Measurements from ENCODE around the gene BRD3OS. TPM values are rescaled to one million over a fixed set of nuclear protein-coding genes. Genes with fewer than 3 reads are reported as not detected.

Gene BRD3OS
- total and polyA plus RNA-seq, 10 of the 15 experiments (the other 5 are each of a cell fraction or from before 2014, with no cell fraction given): 2.1 to 13.7 (median 10.7) TPM

DNA sequence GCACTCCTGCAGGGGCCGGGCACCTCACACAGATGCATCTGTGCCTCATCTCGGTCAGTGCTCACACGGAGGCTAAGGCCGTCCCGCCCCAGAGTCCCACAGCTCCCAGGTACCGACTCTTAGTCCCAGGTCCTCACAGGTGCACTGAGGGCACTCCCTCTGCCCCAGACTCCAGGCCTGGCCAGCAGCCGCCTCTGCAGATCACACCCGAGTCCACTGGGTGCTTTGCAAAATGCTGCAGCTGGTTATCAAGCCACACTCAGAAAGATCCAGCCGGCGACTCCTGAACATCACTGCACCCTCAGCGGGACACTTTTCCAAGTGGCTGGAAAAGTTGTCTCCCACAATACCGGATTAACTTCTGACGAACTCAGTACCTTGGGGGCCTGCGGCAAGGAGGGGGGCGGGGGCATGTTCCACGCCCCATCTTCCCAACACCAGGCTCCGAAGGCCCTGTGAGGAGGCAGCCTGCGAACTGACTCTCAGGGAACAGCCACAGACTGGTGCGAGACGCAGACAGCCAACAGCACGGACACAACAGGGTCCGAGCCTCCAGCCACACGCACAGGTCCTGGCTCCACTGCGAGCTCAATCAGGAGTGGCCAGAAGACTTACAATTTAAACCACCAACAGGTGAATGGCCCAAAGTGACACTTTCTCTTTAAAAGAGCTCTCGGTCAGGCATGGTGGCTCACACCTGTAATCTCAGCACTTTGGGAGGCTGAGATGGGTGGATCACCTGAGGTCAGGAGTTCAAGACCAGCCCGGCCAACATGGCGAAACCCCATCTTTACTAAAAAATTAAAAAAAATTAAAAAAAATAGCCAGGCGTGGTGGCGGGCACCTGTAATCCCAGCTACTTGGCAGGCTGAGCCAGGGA lies 38.5 kb downstream of the BRD3OS start:
- H3K27ac ChIP-seq (ENCODE audit: control insufficient read depth, insufficient read depth): no peak overlapping the region
- H3K9me3 ChIP-seq (replicated peaks; ENCODE audit: control insufficient read depth, insufficient read depth, low read length): no peaks in the 10 kb centered on the region
- CTCF ChIA-PET: interaction anchor here (1.2 kb wide), 1 partner anchor 70 kb away, joined by 3 read pairs; no protein-coding TSS in a partner anchor
- POLR2A ChIA-PET: interaction anchor here (0.5 kb wide), 1 partner anchor 645 kb away, joined by 3 read pairs; no protein-coding TSS in a partner anchor
- H3K4me2 ChIP-seq (ENCODE audit: control insufficient read depth, insufficient read depth): no peak overlapping the region
- FAIRE-seq (no peak), ATAC-seq (no peak), DNase-seq (ENCODE audit: low read depth, low spot score) (no peak)
- SMC1A ChIA-PET (ENCODE audit: uncharacterized antibody, unreplicated experiment): no interaction called here
- WGBS (ENCODE audit: insufficient coverage, insufficient replicate concordance, low lambda C conversion rate, missing lambda C conversion rate): 98% methylated on average over 29 of the region's 29 CpGs
- H3K4me3 ChIP-seq: no peak overlapping the region
- H3K27me3 ChIP-seq (replicated peaks in 1 of 2; ENCODE audit: control insufficient read depth in 2 of 2, insufficient read depth in 2 of 2, low read length in 1 of 2): no peaks in the 10 kb centered on the region
- H3K36me3 ChIP-seq (ENCODE audit: control insufficient read depth in 2 of 2, insufficient read depth in 2 of 2, low read length in 1 of 2): no peaks in the 10 kb centered on the region
- no peak overlapping the region for H3K9ac ChIP-seq (ENCODE audit: control insufficient read depth, insufficient read depth, low read length)
- in situ Hi-C loops (cut with MboI) (no loop called here), intact Hi-C loops (cut with micrococcal nuclease; ENCODE audit: unreplicated experiment) (no loop called here)
- TF ChIP-seq SMAD5 (IDR thresholded peaks at IDR 0.05; ENCODE audit: low read depth) (no peak), ZNF217 (IDR thresholded peaks at IDR 0.05) (no peak), NR2C1 (IDR thresholded peaks at IDR 0.05) (no peak), ZNF24 (IDR thresholded peaks at IDR 0.05) (no peak), SMC3 (IDR thresholded peaks at IDR 0.05; ENCODE audit: borderline replicate concordance, low read length) (no peak), CHD1 (IDR thresholded peaks at IDR 0.05; ENCODE audit: low read depth, low read length) (no peak), SREBF2 (IDR thresholded peaks at IDR 0.05; ENCODE audit: low read length) (no peak), HDGF (IDR thresholded peaks at IDR 0.05) (no peak), ZNF622 (IDR thresholded peaks at IDR 0.05) (no peak)
- RAD21 ChIA-PET (ENCODE audit: unreplicated experiment): no interaction called here
- H2AFZ ChIP-seq (ENCODE audit: control insufficient read depth, low read depth, low read length): no peak overlapping the region
- peaks cover 39% of the 10 kb centered on the region for H3K79me2 ChIP-seq (ENCODE audit: control insufficient read depth, insufficient read depth, low read length)
- H4K20me1 ChIP-seq (ENCODE audit: control insufficient read depth, insufficient read depth): peaks cover 20% of the 10 kb centered on the region
- peaks cover 24% of the 10 kb centered on the region for H3K4me1 ChIP-seq (ENCODE audit: control insufficient read depth, insufficient read depth, low read length)
- no TSS peak for BruUV-seq (replicated peaks)

All from GM12878 (cell line).